ENCODE results near the gene HPSE2. TPM values are rescaled to one million over a fixed set of nuclear protein-coding genes. Genes with fewer than 3 reads are reported as not detected.

HPSE2 gene
- total RNA-seq, 2 experiments from 2014 or later, result not detected

DNA sequence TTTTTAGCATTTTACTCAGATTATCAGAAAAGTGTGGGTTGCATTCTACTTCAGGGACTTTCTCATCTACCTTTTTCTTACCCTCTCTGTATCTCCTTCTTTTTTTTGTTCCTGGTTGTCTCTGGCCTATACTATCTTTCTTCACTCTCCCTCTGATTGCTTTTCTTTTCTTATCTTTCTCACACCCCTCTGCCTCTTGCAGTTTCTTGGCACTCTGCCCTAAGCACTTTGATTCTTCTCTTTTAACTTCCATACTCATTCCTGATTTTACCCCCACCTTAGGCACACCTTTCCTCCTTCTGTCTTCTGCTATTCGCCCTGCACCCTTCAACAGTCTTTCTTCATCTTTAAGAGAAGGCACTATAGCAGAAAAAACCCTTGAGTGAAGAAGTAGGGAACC is 696.1 kb downstream of the HPSE2 start:
- Mint-ChIP-seq H3K4me1 (ENCODE audit: low read depth) (no peaks in the 10 kb centered on the region), H3K36me3 (ENCODE audit: low read depth) (no peaks in the 10 kb centered on the region), H3K27me3 (peaks cover 3% of the 10 kb centered on the region), H3K4me3 (no peak overlapping the region), H3K27ac (no peak overlapping the region), H3K9me3 (no peaks in the 10 kb centered on the region)
- intact Hi-C loops (cut with micrococcal nuclease), result no loop called here
- TF ChIP-seq CTCF (IDR thresholded peaks at IDR 0.05), result no peak
- ATAC-seq (no peak), DNase-seq (no peak)
- POLR2A ChIA-PET, result no interaction called here
- CTCF ChIA-PET, result no interaction called here

GRCh38 chr10:98538472-98538871 is 697.2 kb downstream of the HPSE2 start:
- no peak for DNase-seq
- Mint-ChIP-seq H3K36me3 (ENCODE audit: low read depth) (no peaks in the 10 kb centered on the region), H3K9me3 (no peaks in the 10 kb centered on the region), H3K4me1 (ENCODE audit: low read depth) (no peaks in the 10 kb centered on the region), H3K27me3 (peaks cover 3% of the 10 kb centered on the region), H3K27ac (no peak overlapping the region), H3K4me3 (no peak overlapping the region)
- no peak for ATAC-seq
- POLR2A ChIA-PET, result no interaction called here
- intact Hi-C loops (cut with micrococcal nuclease), result no loop called here
- no peak for TF ChIP-seq CTCF (IDR thresholded peaks at IDR 0.05)
- CTCF ChIA-PET, result no interaction called here

- Mint-ChIP-seq H3K9me3 (no peaks in the 10 kb centered on the region), H3K27ac (no peak overlapping the region), H3K4me3 (no peak overlapping the region), H3K27me3 (peaks cover 3% of the 10 kb centered on the region), H3K4me1 (ENCODE audit: low read depth) (no peaks in the 10 kb centered on the region), H3K36me3 (ENCODE audit: low read depth) (no peaks in the 10 kb centered on the region)
- ChIA-PET POLR2A (interaction anchor here (0.6 kb wide), 1 partner anchor 32 kb away, joined by 3 read pairs; no protein-coding TSS in a partner anchor), CTCF (no interaction called here)
- ATAC-seq (no peak), DNase-seq (no peak)
- intact Hi-C loops (cut with micrococcal nuclease), result no loop called here
- TF ChIP-seq CTCF (IDR thresholded peaks at IDR 0.05), result no peak
These were observed 699.1 kb downstream of the HPSE2 start for GRCh38 chr10:98536551-98536950.

GRCh38 chr10:98533746-98534445 is 701.8 kb downstream of the HPSE2 start:
- ChIA-PET CTCF (no interaction called here), POLR2A (no interaction called here)
- Mint-ChIP-seq H3K27ac (no peak overlapping the region), H3K36me3 (ENCODE audit: low read depth) (no peaks in the 10 kb centered on the region), H3K4me1 (ENCODE audit: low read depth) (no peaks in the 10 kb centered on the region), H3K27me3 (peaks cover 3% of the 10 kb centered on the region), H3K9me3 (no peaks in the 10 kb centered on the region), H3K4me3 (no peak overlapping the region)
- TF ChIP-seq CTCF (IDR thresholded peaks at IDR 0.05), result no peak
- intact Hi-C loops (cut with micrococcal nuclease), result no loop called here
- ATAC-seq, result no peak
- DNase-seq, result no peak

GRCh38 chr10:98533241-98533640 is 702.4 kb downstream of the HPSE2 start:
- ChIA-PET CTCF (no interaction called here), POLR2A (interaction anchor here (0.7 kb wide), 1 partner anchor 64 kb away, joined by 3 read pairs; no protein-coding TSS in a partner anchor)
- no peak overlapping the region for H3K4me3 Mint-ChIP-seq
- H3K36me3 Mint-ChIP-seq (ENCODE audit: low read depth), result no peaks in the 10 kb centered on the region
- H3K4me1 Mint-ChIP-seq (ENCODE audit: low read depth), result no peaks in the 10 kb centered on the region
- H3K27me3 Mint-ChIP-seq, result peaks cover 6% of the 10 kb centered on the region
- H3K9me3 Mint-ChIP-seq, result no peaks in the 10 kb centered on the region
- H3K27ac Mint-ChIP-seq, result no peak overlapping the region
- intact Hi-C loops (cut with micrococcal nuclease), result no loop called here
- TF ChIP-seq CTCF (IDR thresholded peaks at IDR 0.05), result no peak
- DNase-seq (no peak), ATAC-seq (no peak)
